HG02840 (cell line): ENCODE measurements around the gene GRIK1.

Experiments used
- ATAC-seq: cut with Tn5 transposase; IDR thresholded peaks from one replicate; pipeline ENCODE4 v1.9.1; 2021; ENCODE audit warnings: mild to moderate bottlenecking, moderate library complexity, moderate number of reproducible peaks; ENCODE audit not compliant: unreplicated experiment, low FRiP score

The GRIK1 gene

DNA sequence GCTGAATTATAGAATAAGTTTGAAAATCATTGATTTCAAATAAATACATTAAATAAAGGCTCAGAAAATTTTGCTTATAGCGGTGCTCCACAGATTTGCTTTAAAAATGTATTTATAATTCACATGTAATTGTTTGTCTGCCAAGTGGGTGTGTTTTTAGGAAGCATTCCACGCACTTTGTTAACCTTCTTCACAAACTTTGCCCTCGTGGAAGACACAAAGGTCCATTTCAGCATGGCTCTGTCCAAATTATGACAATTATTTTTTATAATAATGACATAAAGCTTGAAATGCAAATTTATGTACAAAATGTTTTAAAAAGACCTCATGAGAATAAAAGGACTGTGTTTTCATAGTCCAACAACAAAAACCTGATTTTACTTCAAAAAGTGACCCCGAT, 146.1 kb downstream of the GRIK1 start:
- ATAC-seq, result no peak

DNA sequence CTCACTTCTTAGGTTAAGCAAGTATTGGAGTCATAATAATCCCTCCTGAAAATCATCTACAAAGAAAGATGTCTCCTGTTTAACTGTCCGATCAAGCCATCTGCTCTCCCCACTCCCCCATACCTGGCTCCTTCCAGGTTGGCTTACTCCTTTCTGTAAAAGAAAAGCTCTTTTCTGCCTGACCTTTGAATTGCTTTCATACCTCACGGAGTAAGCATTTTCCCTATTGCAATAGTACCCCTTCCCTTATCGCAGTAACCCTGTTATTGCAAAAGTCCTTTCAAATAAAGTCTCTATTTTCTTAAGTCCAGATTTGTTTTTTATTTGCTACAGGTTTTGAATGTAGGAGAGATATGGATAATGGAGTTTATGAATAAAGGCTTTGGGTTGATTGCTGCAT, 150.4 kb downstream of the GRIK1 start:
- no peak for ATAC-seq

DNA sequence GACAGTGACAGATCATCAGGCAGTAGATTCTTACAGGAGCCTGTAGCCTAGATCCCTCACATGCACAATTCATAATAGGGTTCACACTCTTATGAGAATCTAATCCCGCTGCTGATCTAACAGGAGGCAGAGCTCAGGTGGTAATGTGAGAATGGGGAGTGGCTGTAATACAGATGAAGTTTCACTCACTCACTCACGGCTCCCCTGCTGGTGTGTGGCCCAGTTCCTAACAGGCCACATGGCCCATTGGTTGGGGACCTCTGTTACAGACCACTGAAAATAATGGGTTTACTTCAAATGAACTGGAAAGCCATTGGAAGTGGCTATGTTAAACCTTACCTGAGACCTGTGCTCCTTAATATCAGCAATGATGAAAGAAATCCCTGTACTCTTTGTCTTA, 151.0 kb downstream of the GRIK1 start:
- no peak for ATAC-seq

- no peak for ATAC-seq
These were observed 152.4 kb downstream of the GRIK1 start for GRCh38 chr21:29787361-29787909.

GRCh38 chr21:29786496-29787360, 153.1 kb downstream of the GRIK1 start:
- ATAC-seq, result no peak

GRCh38 chr21:29777160-29777559, 162.6 kb downstream of the GRIK1 start:
- ATAC-seq, result no peak

- ATAC-seq, result no peak
These were observed 164.3 kb downstream of the GRIK1 start for GRCh38 chr21:29775462-29775861.

DNA sequence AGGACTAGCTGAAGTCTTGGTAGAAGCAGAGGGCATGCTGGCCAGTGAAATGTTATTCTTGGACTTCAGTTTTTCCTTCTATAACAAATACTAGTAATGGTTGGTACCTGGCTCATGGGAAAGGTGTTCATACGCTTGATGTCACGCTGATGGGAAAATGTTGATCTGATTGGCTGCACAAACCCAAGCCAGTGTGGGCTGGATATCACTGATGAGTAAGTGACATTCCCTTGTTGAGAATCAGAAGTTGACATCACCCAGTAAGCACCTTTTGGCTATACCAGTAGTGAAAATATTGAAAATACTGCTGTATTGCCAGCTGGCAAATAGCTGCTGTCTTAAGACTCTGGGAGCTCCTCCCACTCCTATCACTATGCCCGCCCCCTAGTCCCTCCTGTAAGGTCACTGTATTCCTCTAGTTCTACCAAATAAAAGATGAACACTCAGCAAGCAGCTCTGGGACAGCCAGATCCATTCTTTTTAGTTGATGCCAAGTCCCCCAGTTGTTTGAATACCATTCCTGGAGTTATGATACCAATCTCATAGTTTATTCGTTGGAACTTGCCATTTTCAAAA, 168.2 kb downstream of the GRIK1 start:
- ATAC-seq, result no peak

- ATAC-seq, result no peak
These were observed 176.1 kb downstream of the GRIK1 start for GRCh38 chr21:29763674-29764073.

DNA sequence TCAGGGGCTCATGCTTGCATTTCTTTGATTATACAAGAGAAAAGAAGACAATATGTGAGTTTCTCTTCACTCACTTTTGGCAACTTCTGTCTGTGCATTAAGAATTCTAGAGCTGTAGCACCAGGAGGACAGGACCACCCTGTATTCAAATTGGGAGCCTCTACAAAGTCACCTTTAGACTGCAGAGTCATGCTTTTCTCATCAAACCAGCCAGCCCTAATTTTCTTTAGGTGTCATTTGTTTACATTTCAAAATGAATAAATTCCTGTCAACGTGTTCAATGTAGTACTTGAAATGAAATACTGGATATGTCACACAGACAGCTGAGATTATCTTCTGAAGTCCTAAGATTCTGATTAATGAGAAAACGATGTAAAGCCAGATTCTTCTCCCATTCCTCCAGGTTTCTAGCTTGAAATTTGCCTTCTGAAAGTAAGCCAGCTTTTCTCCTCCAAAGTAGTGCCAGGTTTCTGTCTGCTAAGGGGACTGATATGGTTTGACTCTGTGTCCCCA, 177.2 kb downstream of the GRIK1 start:
- no peak for ATAC-seq

GRCh38 chr21:29753216-29753615, 186.6 kb downstream of the GRIK1 start:
- no peak for ATAC-seq

DNA sequence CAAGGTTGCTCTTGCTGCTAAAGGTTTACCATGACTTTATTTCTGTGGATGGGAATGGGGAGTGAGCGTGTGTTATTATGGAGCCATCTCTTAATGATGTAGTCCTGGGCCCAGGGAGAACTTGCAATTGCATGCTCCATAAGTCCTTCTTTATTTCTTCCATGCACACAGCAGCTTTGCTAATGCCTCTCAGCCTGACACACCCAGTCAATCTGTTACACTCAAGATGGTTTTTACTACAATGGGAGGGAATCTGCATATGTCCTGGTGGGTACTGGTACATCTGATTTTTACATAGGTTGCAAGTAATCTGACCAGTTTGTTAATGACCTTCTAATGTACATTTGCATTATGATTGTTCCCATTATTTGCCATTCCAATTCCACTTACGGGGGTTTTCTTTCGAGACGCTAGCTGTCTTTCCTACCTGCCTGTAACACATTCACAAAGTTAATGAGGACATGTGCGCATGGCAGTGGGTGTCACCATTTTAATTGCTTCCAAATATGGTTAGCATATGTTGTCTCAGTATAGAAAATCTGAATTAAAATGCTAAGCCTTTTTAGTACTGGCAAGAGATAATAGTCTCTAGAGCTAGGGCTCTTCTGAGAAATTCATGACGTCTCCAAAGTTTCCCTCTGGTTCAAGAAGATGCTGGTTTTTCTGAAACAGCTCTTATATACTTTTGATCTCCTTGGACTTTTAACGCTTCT, 188.2 kb downstream of the GRIK1 start:
- ATAC-seq, result no peak

DNA sequence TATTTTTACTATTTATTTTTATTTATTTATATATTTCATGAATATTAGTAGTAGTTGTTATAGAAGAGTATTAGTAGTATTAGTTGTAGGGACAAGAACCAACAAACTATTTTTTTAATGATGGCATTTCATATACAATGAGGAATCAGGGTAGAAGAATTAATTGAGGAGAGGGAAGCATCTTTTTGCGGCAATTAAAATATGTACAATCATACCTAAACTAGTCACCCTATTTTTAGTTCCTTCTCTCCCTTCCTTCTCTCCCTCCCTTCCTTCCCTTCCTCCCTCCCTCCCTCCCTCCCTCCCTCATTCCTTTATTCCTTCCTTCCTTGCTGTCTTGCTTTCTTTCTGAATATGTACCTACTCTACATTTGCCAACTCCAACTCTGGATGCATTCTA, 189.8 kb downstream of the GRIK1 start:
- ATAC-seq, result no peak

DNA sequence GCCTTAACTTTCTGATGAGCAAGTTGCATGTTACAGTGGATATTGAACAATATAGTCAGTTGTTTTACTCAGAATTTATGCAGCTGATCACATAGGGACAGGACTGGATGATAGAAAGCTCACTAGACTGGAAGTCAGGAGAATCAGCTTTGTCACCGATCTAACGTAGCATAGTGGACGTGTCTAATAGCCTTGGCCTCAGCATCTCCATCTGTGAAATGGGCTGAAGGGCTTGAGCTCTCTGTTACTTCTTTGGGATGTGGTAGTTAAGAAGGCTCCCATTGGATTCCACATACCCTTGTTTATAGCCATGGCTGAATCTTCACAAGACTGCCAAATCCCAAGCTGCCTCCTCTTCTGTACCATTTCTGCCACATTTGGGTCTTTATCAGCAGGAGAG, 190.6 kb downstream of the GRIK1 start:
- ATAC-seq, result no peak

- ATAC-seq, result no peak
These were observed 191.2 kb downstream of the GRIK1 start for GRCh38 chr21:29748391-29749167.

DNA sequence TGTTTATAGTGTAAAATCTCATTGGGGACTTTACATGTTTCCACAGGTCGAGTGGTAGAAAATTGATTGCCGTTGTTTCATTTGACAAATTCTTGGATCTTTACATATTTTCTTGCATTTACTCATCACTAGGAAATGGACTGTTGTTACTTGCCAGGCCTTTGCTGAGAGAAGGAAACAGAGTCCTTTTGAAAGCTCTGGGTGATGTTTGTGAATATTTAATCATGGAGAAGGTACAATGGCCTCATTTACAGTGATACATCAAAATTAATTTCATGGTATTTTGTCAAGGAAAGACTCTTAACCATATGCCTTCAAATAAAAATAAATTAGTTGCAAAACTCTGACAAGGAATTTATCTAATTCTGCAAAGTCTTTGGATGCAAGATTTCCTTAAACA, 198.0 kb downstream of the GRIK1 start:
- no peak for ATAC-seq

DNA sequence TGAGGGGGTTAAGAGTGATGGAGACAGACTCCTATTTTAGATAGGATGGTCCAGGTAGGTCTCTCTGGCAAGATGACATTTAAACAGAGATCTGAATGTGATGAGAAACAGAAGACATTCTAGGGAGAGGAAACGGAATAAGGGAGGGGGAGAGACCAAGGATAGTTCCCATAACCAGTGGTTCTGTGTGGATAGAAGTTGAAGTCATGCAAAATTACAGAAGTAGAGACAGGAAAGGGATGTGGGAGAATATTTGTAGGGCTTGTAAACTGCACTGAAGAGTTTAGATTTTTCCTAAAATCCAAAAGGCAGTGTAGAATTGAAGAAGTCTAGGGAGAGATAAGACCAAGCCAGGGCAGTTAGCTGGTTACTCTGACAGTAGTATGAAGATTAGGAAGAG, 200.6 kb downstream of the GRIK1 start:
- ATAC-seq, result no peak

GRCh38 chr21:29738730-29739129, 201.1 kb downstream of the GRIK1 start:
- no peak for ATAC-seq

DNA sequence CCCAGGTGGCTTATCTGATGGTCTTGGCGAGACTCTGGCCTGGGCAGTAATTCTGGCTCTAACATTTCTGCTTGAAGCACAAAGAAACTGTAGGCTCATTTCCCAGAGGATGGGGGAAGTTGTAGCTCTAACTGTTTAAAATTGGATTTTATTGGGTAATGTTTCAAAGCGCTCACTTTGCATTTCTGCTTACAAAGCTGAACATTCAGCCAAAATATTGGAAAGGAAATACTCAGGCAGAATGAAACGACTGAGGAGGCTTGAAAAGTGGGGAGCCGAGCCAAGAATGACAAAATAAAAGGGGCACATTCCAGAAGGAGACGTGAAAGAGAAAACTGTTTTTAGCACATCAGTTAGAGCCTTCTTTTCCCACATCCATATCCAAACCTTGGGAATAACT, 202.6 kb downstream of the GRIK1 start:
- ATAC-seq, result no peak

- ATAC-seq, result no peak
These were observed 209.5 kb downstream of the GRIK1 start for GRCh38 chr21:29730281-29730680.
